T-helper 22 cell (primary cell): ENCODE data around the gene RPTOR.

Experiments used
- DNase-seq: peaks from one replicate; pipeline ENCODE4 v3.0.0-alpha.2; 2020; ENCODE audit warnings: low read depth

RPTOR gene

GRCh38 chr17:80918731-80919130 lies 374.1 kb downstream of the RPTOR start:
- DNase-seq, result no peak

DNA sequence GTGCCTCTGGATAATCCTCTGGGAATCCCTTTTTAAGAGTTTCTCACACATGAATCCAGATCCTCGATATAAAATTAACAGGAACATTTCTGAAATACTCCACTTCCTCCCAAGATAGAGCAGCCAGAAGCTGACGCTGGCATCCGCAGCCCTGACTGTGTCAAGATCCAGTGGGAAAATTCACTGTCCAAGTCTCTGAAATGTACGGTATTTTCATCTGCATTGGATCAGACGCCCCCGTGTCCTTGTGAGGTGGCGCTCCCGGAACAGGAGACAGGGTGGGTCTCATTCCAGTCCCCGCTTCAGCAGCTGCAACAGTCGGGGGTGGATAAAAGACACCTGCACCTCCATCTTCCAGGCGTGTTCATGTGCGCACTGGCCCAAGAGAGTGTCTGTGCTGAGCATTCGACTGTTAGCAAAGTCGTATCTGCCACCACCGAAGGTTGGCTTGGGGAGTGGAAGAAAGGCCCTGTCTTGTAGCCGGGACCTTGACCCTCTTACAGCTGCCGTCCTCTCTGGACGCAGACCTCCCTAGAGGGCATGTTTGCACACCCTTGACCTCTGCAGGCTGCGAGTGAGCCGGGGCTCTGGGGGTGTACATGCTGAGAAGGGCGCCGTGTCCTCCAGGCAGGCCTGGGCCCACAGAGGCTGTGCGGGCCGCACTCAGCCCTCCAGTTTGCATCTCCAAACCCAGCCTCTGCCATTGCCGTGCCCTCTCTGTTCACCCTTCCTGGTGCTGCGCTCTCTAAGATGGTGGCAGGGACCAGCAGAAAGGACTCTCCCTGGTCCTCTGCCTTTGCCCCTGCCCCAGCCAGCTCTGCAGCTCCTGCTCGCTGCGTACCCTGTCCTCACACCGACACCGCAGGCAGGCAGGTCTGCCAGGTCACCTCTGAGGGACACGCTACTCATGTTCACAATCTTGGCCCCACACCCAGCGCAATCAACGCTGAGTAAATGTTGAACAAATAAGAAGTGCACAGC lies 375.0 kb downstream of the RPTOR start:
- DNase-seq, result no peak

DNA sequence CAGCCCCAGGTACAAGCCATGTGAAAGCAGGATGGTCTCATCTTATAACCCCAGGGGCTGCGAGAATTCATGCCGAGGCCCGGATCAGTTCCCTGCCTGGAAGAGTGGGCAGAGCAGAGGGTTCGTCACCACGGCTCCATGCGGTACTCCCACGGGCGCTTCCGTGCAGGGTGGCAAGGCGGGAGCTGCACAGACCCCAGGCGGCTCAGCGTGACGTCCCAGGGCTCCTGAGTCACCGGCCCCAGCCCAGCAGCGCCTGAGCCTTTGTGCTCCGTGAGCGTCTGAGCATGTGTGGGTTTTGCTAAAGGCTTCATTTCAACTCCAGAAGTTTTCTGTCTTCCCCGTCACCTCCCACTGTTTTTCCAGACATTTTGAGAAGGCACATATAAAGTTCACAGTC lies 375.8 kb downstream of the RPTOR start:
- DNase-seq, result no peak

- DNase-seq, result no peak
These were observed 376.5 kb downstream of the RPTOR start for GRCh38 chr17:80921159-80921558.

- no peak for DNase-seq
These were observed 377.3 kb downstream of the RPTOR start for GRCh38 chr17:80921741-80922579.

DNA sequence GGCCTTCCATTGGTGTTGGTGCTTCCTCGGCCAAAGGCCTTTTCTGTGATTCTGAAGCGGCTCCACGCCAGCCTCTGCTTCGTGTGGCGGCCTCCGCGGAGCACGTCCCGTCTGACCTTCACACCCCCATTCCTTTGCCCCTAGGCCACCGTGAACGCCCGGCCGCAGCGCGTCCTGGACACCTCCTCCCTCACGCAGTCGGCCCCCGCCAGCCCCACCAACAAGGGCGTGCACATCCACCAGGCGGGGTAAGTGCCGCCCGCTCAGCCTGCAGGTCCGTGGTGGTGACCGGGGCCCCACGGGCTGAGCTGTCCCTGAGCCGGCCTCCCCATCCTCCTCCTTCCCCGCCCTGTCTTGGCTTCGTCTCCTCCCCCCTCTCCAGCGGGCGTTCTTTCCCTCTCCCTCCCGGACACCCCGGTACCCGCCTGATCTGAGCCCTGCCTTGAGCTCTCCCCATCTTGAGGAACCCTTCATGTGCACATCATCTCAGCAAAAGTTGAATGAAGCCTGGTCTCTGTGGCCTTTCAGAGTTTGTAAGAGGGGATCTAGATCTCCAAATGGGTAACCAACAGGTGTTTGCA lies 378.0 kb downstream of the RPTOR start:
- no peak for DNase-seq

GRCh38 chr17:80923211-80924110 lies 378.8 kb downstream of the RPTOR start:
- DNase-seq, result no peak

- no peak for DNase-seq
These were observed 379.6 kb downstream of the RPTOR start for GRCh38 chr17:80924111-80924806.

GRCh38 chr17:80924807-80925610 lies 380.4 kb downstream of the RPTOR start:
- DNase-seq, result no peak

GRCh38 chr17:80925688-80926335 lies 381.2 kb downstream of the RPTOR start:
- no peak for DNase-seq

- DNase-seq, result no peak
These were observed 382.1 kb downstream of the RPTOR start for GRCh38 chr17:80926591-80927250.

DNA sequence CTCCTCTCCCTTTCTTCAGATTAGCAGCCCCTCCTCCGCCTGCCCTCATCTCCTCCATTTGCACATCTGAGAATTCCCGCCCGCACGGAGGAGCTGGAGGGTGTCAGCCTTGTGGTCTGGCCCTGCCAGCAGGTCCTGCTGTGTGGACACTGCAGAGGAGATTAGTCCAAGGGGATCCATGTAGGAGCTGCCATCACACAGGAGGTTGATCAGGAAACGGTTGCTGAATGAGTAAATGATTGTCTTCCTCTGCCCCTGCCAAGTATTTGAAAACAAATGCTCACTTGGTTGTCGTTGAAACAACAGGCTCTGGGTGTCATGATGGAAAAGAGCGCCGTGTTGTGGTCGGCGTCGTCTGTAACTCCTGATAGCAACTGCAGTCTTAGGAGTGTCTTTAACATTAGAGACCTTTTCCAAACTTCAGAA lies 383.2 kb downstream of the RPTOR start:
- no peak for DNase-seq

DNA sequence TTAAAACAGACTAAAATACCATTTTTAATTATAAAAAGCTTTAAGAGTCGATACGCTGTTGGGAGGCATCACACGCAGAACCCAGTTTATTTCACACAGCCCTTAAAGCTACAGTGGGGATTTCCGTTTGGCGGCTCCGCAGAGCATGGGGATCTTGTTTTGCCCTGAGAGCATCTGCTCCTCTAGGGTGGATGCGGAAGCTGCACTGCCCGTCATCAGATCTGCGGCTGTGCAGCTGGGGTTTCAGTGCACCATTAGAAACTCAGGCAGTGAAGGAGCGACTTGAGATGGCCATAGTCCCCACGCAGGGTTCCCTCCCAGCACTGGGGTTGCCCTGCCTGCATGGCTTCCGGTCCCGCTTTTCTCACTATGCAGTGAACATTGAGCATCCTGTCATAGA lies 384.8 kb downstream of the RPTOR start:
- no peak for DNase-seq

GRCh38 chr17:80930335-80931279 lies 386.0 kb downstream of the RPTOR start:
- no peak for DNase-seq

DNA sequence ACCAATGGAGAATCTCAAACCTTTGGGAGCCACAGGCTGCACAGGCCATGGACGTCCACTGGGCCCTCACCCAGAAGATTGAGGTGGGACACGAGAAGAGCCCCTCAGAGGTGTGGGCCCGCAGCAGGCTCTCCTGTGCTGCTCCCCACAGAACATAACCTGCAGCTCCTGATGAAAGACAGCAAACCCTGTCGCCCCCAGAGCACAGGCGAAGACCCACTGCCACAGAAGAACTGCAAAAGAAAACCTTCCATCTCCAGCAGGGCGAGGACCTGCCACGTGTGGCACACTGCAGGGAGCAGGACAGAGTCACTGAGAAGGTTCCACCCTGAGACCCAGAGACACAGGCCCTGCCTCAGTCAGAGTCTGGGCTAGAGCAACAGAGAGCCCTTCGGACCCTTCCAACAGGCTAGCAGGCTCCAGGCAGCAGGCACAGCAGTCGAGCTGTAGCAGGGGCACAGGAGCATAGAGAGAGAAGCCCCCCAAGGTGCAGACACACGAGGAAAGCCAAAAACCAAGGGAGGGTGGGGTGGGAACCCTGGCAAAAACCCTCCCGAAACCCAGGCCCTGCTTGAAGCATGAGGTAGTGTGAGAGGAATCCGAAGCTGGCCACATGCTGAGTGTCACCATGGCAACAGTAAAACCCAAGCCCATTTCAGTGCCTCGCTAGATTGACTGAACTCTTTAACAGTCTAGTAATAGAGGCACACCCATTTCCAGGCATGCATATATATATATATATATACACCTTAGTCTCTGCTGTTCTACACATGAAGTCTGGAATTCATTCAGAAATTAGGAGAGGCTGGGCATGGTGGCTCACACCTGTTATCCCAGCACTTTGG lies 387.0 kb downstream of the RPTOR start:
- no peak for DNase-seq

DNA sequence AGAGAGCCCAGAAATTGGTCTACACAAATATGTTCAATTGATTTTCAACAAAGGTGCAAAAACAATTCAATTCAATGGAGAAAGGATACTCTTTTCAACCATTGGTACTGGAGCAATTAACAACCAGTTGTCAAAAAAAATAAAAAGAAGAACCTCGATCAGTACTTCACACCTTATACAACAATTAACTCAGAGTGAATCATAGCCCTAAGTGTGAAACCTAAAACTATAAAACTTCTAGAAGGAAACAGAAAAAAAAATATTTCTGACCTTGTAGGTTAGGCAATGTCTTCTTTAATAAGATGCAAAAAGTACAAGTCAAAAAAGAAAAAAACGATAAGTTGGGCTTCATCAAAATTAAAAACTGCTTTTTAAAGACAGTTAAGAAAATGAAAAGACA lies 390.9 kb downstream of the RPTOR start:
- no peak for DNase-seq

DNA sequence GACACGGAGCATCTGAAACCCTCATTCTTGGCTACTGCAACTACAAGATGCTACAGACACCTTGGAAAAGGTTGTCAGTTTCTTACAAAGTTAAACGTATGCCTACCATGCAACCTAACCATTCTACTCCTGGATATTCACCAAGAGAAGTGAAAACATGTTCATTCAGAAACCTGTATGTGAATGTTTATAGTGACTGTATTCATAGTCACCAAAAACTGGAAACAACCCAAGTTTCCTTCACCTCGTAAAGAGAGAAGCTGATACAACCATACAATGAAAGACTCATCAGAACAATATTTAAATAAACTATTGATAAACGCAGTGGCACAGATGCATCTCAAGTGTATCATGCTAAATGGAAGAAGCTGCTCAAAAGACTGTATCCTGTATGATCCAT lies 391.6 kb downstream of the RPTOR start:
- DNase-seq, result no peak
